Thyroid gland (tissue), 4 donors: ENCODE results near the gene WDR36.
A peak's percentile ranks its signal among the peaks of the same experiment; 100 is the strongest.

Experiments
- CTCF ChIP-seq, 6 experiments: fragments of 200-600 bp in 3 of 6; fragments of 450-650 bp in 3 of 6; sonication (generic) in 3 of 6; IDR thresholded peaks; one replicate each; pipeline ENCODE4 v1.5.1; 2016 to 2019; ENCODE audit warnings: antibody characterized with exemption in 6 of 6, mild to moderate bottlenecking in 2 of 6, inconsistent platforms in 1 of 6, moderate library complexity in 1 of 6
- POLR2A ChIP-seq, 2 donors: fragments of 450-650 bp; IDR thresholded peaks; one replicate each; pipeline ENCODE4 v1.6.1; 2017; ENCODE audit warnings: antibody characterized with exemption in 2 of 2, mild to moderate bottlenecking in 2 of 2, moderate library complexity in 1 of 2

GRCh38 chr5:111158105-111158744 is 66.1 kb downstream of the WDR36 start:
- TF ChIP-seq CTCF (IDR thresholded peaks at IDR 0.05): peak; percentile 87 to 100 (median 94)
- TF ChIP-seq POLR2A (IDR thresholded peaks at IDR 0.05): no peak
